GM21515 (cell line): ENCODE results near the gene WDR55.
"Not testable (repeated sequence)": the region's sequence is repeated elsewhere in the genome, so short reads cannot be mapped to it uniquely, and the experiment has no call there.

Source experiments
- ATAC-seq: cut with Tn5 transposase; IDR thresholded peaks from one replicate; pipeline ENCODE4 v1.9.1; 2021; ENCODE audit not compliant: unreplicated experiment

The WDR55 gene, protein sequence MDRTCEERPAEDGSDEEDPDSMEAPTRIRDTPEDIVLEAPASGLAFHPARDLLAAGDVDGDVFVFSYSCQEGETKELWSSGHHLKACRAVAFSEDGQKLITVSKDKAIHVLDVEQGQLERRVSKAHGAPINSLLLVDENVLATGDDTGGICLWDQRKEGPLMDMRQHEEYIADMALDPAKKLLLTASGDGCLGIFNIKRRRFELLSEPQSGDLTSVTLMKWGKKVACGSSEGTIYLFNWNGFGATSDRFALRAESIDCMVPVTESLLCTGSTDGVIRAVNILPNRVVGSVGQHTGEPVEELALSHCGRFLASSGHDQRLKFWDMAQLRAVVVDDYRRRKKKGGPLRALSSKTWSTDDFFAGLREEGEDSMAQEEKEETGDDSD

DNA sequence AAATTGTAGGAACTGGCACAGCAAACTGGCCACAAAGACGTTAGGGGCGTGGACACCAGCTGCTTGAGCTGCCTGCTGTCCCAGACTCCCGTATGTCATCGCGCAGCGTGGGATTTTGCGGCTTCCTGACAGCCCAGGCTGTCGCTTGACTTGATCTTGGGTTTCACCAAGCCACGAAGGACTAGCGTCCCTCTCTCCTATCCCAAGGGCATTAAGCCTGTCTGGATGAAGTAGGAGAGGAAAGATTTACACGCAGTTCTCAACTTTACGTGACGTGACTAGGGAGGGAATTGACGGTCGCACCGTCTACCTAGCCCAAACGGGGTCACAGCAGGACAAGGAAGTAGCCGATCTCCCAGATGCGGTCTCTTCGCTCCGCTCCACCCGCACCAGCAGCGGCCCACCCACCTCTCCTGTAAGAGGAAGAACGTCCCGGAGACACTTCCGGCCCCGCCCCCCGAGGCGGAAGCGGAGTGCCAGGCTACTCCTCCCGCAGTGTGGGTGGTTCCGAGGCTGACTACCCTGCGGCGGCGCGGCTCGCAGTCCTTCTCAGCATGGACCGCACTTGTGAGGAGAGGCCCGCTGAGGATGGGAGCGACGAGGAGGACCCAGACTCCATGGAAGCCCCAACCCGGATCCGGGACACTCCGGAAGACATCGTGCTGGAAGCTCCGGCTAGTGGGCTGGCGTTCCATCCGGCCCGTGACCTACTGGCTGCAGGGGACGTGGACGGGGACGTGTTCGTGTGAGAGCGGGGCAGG is at the start of gene WDR55:
WDR55 (plus strand) TSS at position 546 of the 761 bp plus-strand sequence; CDS start at position 555, 9 bp downstream.
- ATAC-seq = peak; percentile 98

DNA sequence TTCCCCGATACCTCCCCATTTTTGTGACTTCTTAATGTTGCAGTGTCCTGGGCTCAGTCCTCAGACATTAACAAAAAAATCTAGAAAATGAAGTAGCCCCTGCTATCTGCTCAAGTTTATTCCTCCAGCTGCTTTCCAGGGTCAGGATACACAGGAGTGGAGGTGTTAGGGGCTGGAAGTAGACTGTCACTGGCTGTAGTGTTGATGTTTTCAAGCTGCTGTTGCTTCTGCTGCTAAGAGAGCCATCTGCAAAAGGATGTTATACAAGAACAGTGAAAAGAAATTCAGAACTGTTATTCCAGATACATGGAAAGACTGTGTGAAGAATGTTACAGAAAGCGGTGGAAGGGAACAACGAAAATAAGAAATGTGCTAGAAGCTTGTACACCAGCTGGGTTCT is 42.4 kb upstream of the WDR55 start:
- ATAC-seq = no peak

DNA sequence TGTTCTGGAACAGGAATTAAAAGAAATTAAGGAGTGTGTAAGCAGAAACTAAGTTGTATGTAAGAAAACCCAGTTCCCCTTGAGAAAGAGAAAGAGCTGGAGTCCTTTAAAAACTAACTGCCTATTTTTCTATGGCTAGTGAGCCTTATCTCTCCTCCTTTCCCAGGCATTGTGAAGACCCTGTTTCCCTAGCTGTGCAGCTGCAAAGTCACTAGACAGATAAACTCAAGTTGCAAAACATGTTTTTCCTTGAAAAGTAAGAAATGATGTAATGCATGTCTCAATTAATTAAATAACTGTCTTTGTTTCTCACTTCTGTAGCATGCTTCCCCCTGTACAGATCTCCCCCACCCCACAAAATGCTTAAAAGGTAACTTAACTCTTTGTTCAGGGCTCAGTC is 41.6 kb upstream of the WDR55 start:
- ATAC-seq = not testable (repeated sequence)

GRCh38 chr5:140624886-140625285 is 39.8 kb upstream of the WDR55 start:
- ATAC-seq = not testable (repeated sequence)

DNA sequence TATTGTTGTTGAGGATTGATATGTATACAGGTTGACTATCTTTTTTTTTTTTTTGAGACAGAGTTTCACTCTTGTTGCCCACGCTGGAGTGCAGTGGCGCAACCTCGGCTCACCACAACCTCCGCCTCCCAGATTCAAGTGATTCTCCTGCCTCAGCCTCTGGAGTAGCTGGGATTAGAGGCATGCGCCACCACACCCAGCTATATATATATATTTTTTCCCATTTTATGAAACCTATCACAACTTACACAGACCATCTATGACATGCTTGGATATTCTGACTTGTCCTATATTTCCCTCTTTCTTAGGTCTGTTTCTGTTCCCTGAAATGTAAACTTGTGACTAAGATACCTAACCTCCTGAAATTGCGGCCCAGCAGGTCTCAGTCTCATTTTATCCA is 36.7 kb upstream of the WDR55 start:
- ATAC-seq = no peak

- ATAC-seq = no peak
Observed at GRCh38 chr5:140628711-140629110, 36.0 kb upstream of the WDR55 start.

- no peak for ATAC-seq
Observed at GRCh38 chr5:140630292-140631035, 34.2 kb upstream of the WDR55 start.

DNA sequence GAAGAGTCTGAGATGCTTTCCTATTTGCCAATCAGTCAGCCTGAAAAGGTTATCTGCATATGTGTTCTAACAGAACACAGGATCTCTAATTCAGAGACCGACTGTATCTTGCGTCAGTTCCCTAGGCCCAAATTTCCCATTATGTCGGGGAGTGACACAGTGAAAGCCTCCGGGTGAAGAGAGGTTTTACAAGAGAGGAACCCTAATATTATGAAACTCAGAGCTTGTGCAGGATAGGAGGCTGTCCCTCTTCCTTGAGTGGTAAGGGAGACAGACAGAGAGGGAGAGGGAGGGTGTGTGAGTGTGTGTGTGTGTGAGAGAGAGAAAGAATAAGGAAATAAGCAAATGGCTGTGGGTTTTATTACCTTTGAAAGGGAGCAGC is 33.7 kb upstream of the WDR55 start:
- no peak for ATAC-seq

GRCh38 chr5:140631831-140632365 is 32.8 kb upstream of the WDR55 start:
- peak; percentile 34 for ATAC-seq

DNA sequence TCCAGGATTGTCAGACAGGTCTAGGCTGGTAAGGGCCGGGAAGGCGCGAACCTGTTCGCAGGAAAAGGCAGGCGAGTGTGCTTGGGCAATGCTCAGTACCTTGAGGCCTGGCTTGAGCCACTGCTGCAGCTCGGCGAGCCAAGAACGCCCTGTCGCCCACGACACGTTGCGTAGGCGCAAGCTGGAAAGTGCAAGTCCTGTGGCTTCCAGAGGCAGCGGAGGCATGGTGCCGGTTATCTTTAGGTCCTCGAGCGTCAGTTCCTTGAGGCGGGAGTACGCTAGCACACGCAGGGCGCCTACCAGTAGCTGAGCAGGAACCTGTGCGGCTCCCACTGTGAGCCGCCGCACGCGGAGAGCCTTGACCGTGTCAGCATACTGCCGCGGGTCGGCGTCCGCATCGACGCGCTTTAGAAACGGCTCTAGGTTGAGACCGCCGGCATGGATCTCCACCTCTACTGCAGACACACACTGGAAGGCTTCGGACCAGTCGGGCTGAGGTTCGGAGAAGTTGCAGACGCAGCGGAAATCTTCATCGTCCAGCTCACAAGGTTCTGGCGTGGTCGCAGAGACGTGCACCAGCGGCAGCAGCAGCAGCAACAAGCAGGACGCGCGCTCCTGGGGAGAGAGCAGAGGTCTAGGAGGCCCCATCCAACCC is 32.2 kb upstream of the WDR55 start:
- peak; percentile 47 for ATAC-seq

DNA sequence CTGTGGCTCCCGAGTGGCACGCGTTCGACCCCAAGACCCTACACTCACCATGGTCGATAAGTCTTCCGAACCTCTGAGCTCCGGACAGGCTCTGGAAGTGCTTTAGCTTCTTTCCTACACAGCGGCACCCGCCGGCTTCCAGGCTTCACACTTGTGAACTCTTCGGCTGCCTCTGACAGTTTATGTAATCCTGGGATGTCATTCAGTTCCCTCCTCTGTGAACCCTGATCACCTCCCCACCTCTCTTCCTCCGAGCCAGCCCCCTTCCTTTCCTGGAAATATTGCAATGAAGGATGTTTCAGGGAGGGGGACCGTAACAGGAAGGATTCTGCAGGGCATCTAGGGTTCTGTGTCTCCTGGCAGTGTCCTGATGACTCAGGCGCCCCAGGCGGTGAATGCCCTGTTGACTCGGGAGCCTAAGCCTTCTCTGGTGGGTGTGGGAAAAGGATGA is 31.7 kb upstream of the WDR55 start, which contains the start of gene CD14:
CD14 (minus strand) TSS at position 155 of the 451 bp plus-strand sequence; CDS start at position 51, 104 bp downstream.
- ATAC-seq = peak; percentile 5

- ATAC-seq = no peak
Observed at GRCh38 chr5:140633501-140633900, 31.2 kb upstream of the WDR55 start.

GRCh38 chr5:140634103-140634502 is 30.6 kb upstream of the WDR55 start:
- ATAC-seq = no peak

DNA sequence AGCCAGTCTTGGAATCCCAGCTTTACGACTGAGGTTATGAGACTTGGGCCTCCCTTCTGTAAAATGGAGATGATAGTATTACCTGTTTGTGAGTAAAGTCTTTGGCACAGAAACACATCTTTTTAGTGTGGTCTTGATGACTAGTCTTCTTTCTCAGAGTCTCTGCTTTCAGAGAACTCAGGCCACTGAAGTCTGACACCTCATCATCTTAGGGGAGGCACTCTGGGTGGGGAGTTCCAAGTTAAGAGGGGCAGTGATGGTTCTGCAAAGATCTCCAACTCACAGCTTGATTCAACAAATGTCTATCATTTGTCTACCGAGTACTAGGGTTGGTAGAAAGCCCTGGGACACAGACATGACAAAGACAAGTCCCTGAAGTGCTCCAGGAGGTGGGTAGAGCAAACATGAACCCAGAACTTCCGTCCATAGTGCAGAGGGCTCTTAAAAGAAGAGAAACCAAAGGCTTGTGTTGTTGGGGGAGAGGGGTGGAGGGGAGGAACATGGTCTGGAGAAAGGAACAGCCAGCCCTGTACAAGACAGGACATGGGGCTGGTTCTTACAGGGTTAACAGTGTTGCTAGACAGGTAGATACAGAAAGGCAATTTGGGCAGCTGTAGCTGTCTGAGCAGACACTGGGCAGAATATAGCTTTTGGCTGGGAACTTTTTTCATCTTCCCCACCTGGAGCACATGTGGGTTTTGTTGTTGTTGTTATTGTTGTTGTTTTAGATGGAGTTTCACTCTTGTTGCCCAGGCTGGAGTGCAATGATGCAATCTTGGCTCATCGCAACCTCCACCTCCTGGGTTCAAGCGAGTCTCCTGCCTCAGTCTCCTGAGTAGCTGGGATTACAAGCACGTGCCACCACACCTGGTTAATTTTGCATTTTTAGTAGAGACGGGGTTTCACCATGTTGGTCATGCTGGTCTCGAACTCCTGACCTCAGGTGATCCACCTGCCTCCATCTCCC is 29.1 kb upstream of the WDR55 start:
- no peak for ATAC-seq

- no peak for ATAC-seq
Observed at GRCh38 chr5:140637371-140638100, 27.2 kb upstream of the WDR55 start.

DNA sequence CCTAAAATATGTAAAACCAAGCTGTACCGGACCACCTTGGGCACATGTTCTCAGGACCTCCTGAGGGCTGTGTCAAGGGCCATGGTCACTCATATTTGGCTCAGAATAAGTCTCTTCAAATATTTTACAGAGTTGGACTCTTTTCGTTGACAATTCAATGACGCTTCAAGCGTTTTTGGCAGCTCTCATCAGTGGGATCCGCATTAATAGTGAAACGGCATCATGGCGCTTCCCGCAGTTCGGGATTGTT is 25.9 kb upstream of the WDR55 start:
- ATAC-seq = not testable (repeated sequence)

DNA sequence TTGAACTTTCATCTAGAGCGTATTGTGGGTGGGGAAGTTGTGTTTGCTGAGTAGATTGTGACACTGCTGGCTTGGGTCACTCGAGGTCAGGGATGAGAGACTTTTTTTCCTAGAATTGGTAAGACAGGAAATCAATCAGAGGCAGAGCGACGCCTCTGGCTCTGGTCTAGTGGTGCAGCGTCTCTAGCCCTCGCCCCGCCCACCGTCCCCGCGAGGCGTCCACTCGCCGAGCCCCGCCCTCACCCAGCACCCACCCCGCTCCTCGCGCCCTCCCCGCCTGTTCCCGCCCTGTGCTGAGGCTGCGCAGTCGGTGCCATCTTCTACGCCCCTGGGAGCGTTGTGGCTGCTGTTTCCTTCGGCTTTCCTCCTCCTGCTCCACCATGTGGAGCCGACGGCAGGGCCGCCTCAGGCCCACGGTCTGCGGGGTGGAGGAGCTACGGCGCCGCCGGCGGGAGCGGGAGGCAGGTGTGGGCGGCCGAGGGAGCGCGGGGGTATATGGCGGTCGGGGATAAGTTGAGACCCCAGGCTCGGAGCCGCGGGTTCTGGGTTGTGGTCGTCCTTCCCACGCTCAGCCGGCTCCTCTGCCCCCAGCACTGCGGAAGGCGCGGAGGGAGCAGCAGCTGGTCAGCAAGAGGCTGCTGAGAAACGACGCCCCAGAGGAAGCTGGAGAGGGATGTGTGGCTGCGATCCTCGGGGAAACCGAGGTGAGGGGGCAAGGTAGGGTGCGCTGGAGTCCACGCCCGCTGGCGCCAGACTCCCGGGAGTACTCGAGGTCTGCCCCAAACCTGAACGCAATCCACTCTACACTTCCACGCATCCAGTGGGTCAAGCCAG is 25.3 kb upstream of the WDR55 start, which contains the start of gene TMCO6:
TMCO6 (plus strand) TSS at position 304 of the 834 bp plus-strand sequence; CDS start at position 381, 77 bp downstream.
- peak; percentile 90 for ATAC-seq

DNA sequence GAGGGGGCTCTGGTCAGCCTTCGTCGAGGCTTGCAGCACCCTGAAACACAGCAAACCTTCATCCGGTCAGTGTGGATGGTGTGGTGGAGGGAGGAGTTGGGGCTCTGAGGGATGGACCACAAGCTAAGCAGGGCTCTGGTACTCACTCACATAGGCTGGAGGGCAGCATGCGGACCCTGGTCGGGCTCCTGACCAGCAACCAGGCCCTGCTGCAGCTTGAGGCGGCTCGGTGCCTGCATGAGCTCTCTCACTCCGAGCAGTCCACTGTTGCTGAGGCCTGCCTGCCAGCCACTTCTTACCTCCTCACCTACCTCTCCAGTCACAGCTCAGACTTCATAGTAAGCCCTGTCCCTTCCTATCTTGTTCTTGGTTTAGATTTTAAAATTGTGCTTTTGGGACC is 23.0 kb upstream of the WDR55 start:
- no peak for ATAC-seq
